ENCODE measurements around the gene JARID2.

JARID2 gene

GRCh38 chr6:15248451-15249370 lies 2.8 kb downstream of the JARID2 start:
- H3K4me3 ChIP-seq (ENCODE audit: low read length) = peak overlapping the region; percentile 93
- no peaks in the 10 kb centered on the region for H3K9me3 ChIP-seq (ENCODE audit: control insufficient read depth, low read length)
- H3K27me3 ChIP-seq (replicated peaks; ENCODE audit: control insufficient read depth, insufficient read depth, low read length) = no peaks in the 10 kb centered on the region
- H3K9ac ChIP-seq (ENCODE audit: low read length) = peak overlapping the region; percentile 72
- DNase-seq (ENCODE audit: low read depth) = peak; percentile 99
- H3K36me3 ChIP-seq (ENCODE audit: control insufficient read depth, insufficient read depth, low read length, severe bottlenecking) = no peaks in the 10 kb centered on the region
- peaks cover 29% of the 10 kb centered on the region for H3K4me1 ChIP-seq (ENCODE audit: control insufficient read depth, insufficient read depth, low read length)

DNA sequence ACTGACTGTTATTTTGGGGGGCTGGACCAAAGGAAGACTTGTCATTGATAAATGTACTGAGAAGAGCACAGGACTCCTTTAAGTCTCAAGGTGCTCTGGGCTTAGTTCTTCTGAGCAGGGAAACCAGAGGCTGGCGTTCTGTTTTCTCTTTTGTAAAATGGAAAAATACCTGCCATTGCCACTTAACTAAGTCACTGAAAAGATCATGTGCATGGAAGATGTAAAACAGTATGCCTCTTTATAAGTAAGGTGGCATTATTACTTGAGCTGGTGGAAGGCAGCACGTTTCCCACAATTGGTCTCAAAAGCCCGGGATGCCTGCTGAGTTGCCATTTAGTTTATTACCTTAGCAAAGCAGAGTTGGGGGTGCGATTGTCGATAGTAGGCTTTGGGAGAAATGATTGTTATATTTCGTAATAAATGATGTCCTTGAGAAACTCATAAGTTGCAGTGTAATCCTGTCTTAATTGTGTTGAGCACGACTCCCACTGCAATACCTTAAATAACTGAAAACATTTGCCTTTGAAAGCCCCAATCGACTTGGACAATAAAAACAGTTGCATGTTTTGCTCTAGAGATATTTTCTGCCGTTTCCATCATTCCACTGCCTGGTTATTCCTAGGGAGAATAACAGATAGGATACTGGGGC lies 3.6 kb downstream of the JARID2 start:
- H3K27me3 ChIP-seq (replicated peaks; ENCODE audit: control insufficient read depth, insufficient read depth, low read length) = no peaks in the 10 kb centered on the region
- H3K4me3 ChIP-seq (ENCODE audit: low read length) = peak overlapping the region; percentile 93
- no peaks in the 10 kb centered on the region for H3K9me3 ChIP-seq (ENCODE audit: control insufficient read depth, low read length)
- no peaks in the 10 kb centered on the region for H3K36me3 ChIP-seq (ENCODE audit: control insufficient read depth, insufficient read depth, low read length, severe bottlenecking)
- H3K4me1 ChIP-seq (ENCODE audit: control insufficient read depth, insufficient read depth, low read length) = peaks cover 31% of the 10 kb centered on the region
- peak overlapping the region; percentile 72 for H3K9ac ChIP-seq (ENCODE audit: low read length)
- DNase-seq (ENCODE audit: low read depth) = peak; percentile 58

GRCh38 chr6:15250187-15251168 lies 4.6 kb downstream of the JARID2 start:
- Histone ChIP-seq H3K9ac (ENCODE audit: low read length) (peak overlapping the region; percentile 72), H3K4me1 (ENCODE audit: control insufficient read depth, insufficient read depth, low read length) (peaks cover 32% of the 10 kb centered on the region), H3K36me3 (ENCODE audit: control insufficient read depth, insufficient read depth, low read length, severe bottlenecking) (no peaks in the 10 kb centered on the region), H3K27me3 (replicated peaks; ENCODE audit: control insufficient read depth, insufficient read depth, low read length) (no peaks in the 10 kb centered on the region), H3K4me3 (ENCODE audit: low read length) (peak overlapping the region; percentile 93), H3K9me3 (ENCODE audit: control insufficient read depth, low read length) (no peaks in the 10 kb centered on the region)
- no peak for DNase-seq (ENCODE audit: low read depth)

- no peak for DNase-seq (ENCODE audit: low read depth)
Measured at GRCh38 chr6:15252195-15252594, 6.3 kb downstream of the JARID2 start.

GRCh38 chr6:15253203-15254022 lies 7.5 kb downstream of the JARID2 start:
- Histone ChIP-seq H3K4me1 (ENCODE audit: control insufficient read depth, insufficient read depth, low read length) (peaks cover 47% of the 10 kb centered on the region), H3K36me3 (ENCODE audit: control insufficient read depth, insufficient read depth, low read length, severe bottlenecking) (no peaks in the 10 kb centered on the region)

More at GRCh38 chr6:15252195-15252594, 6.3 kb downstream of the JARID2 start:
- Histone ChIP-seq H3K4me1 (ENCODE audit: control insufficient read depth, insufficient read depth, low read length) (peaks cover 41% of the 10 kb centered on the region), H3K9ac (ENCODE audit: low read length) (no peak overlapping the region), H3K36me3 (ENCODE audit: control insufficient read depth, insufficient read depth, low read length, severe bottlenecking) (no peaks in the 10 kb centered on the region), H3K4me3 (ENCODE audit: low read length) (no peak overlapping the region), H3K9me3 (ENCODE audit: control insufficient read depth, low read length) (no peaks in the 10 kb centered on the region), H3K27me3 (replicated peaks; ENCODE audit: control insufficient read depth, insufficient read depth, low read length) (no peaks in the 10 kb centered on the region)

DNA sequence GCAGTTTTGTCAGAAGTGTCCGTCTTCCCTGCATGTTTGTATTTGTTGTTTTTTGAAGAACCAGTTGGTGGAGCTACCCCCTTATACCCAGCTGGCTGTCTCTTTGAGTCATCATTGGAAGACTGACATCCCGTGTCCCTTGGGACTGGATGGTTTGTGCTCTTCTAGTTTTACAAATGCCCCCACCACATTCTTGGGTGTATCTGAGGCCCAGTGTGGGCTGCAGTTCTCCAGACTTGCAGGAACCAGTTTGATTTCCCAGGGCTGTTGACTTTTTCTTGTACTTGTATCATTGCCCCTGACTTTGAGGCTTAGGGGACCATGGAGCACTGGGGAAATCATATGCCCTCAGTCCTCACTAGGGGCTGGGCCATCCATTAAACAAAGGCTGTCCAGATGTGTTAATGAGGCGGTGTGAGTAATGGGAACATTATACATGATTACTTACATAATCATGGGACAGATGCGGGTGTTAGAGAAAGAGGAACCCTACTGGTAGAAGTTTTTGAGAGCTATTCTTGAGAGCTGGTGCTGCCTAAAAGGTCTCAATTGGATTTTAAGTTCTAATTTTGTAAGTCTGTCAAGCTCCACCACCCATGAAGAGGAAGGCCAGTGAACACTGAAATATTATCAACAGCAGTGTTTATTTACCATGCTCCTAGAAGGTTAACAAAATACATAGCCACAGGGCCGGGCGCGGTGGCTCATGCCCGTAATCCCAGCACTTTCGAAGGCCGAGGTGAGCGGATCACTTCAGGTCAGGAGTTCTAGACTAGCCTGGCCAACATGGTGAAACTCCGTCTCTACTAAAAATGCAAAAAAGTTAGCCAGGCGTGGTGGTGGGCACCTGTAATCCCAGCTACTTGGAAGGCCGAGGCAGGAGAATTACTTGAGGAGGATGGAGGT lies 8.5 kb downstream of the JARID2 start:
- DNase-seq (ENCODE audit: low read depth) = no peak
- H3K4me3 ChIP-seq (ENCODE audit: low read length) = no peak overlapping the region
- no peaks in the 10 kb centered on the region for H3K36me3 ChIP-seq (ENCODE audit: control insufficient read depth, insufficient read depth, low read length, severe bottlenecking)
- H3K9me3 ChIP-seq (ENCODE audit: control insufficient read depth, low read length) = no peaks in the 10 kb centered on the region
- no peaks in the 10 kb centered on the region for H3K27me3 ChIP-seq (replicated peaks; ENCODE audit: control insufficient read depth, insufficient read depth, low read length)
- no peak overlapping the region for H3K9ac ChIP-seq (ENCODE audit: low read length)
- H3K4me1 ChIP-seq (ENCODE audit: control insufficient read depth, insufficient read depth, low read length) = peaks cover 49% of the 10 kb centered on the region

More at GRCh38 chr6:15253203-15254022, 7.5 kb downstream of the JARID2 start:
- DNase-seq (ENCODE audit: low read depth) = no peak
- no peaks in the 10 kb centered on the region for H3K9me3 ChIP-seq (ENCODE audit: control insufficient read depth, low read length)
- no peak overlapping the region for H3K4me3 ChIP-seq (ENCODE audit: low read length)
- no peaks in the 10 kb centered on the region for H3K27me3 ChIP-seq (replicated peaks; ENCODE audit: control insufficient read depth, insufficient read depth, low read length)
- H3K9ac ChIP-seq (ENCODE audit: low read length) = no peak overlapping the region

DNA sequence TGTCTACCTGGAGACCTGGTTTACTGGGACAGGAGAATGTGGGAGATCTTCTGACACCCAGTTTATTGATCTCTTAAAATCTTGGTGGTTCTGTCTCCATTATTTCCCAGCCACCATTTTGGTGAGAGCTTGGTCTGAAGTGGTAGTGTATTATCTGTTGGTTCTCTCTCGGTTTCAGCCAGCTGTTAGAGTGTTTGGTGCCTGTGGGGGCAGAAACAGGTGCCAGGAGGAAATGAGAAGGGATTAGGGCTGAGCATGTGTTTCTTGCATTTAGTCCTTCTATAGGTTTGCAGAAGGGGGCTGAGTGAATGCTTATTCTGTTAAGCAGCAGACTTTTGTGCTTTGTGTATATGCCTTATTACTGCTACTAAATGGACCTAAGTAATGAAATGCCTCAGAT lies 9.6 kb downstream of the JARID2 start:
- H3K4me1 ChIP-seq (ENCODE audit: control insufficient read depth, insufficient read depth, low read length) = peaks cover 49% of the 10 kb centered on the region
- DNase-seq (ENCODE audit: low read depth) = no peak
- H3K4me3 ChIP-seq (ENCODE audit: low read length) = no peak overlapping the region
- H3K9ac ChIP-seq (ENCODE audit: low read length) = no peak overlapping the region
- no peaks in the 10 kb centered on the region for H3K27me3 ChIP-seq (replicated peaks; ENCODE audit: control insufficient read depth, insufficient read depth, low read length)
- no peaks in the 10 kb centered on the region for H3K36me3 ChIP-seq (ENCODE audit: control insufficient read depth, insufficient read depth, low read length, severe bottlenecking)
- no peaks in the 10 kb centered on the region for H3K9me3 ChIP-seq (ENCODE audit: control insufficient read depth, low read length)

DNA sequence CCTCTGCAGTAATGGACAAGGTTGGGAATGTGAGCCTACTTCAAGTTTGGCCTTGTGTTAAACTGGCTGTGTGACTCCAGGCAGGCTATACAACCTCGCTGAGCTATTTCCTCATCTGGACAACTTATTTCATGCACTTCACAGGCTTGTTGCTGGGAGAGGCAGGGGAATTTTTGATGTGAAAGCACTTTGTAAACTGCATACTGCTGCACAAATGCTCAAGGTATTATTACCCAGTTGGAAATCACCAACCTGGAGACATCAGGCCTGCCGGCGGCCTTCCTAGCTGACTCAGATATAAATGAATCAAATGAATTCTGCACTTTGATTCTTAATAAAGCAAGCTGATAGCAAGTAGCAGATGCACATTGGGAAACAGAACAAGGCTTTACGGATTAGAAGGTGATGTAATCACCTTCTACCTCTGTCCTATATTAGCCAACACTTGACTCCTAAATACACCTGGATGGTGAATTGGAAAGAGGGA lies 10.1 kb downstream of the JARID2 start:
- H3K4me1 ChIP-seq (ENCODE audit: control insufficient read depth, insufficient read depth, low read length) = peaks cover 50% of the 10 kb centered on the region
- no peaks in the 10 kb centered on the region for H3K27me3 ChIP-seq (replicated peaks; ENCODE audit: control insufficient read depth, insufficient read depth, low read length)
- H3K9ac ChIP-seq (ENCODE audit: low read length) = no peak overlapping the region
- no peak for DNase-seq (ENCODE audit: low read depth)
- no peaks in the 10 kb centered on the region for H3K36me3 ChIP-seq (ENCODE audit: control insufficient read depth, insufficient read depth, low read length, severe bottlenecking)
- H3K4me3 ChIP-seq (ENCODE audit: low read length) = no peak overlapping the region
- no peaks in the 10 kb centered on the region for H3K9me3 ChIP-seq (ENCODE audit: control insufficient read depth, low read length)

- Histone ChIP-seq H3K4me3 (ENCODE audit: low read length) (no peak overlapping the region), H3K9ac (ENCODE audit: low read length) (no peak overlapping the region), H3K36me3 (ENCODE audit: control insufficient read depth, insufficient read depth, low read length, severe bottlenecking) (no peaks in the 10 kb centered on the region), H3K27me3 (replicated peaks; ENCODE audit: control insufficient read depth, insufficient read depth, low read length) (no peaks in the 10 kb centered on the region), H3K4me1 (ENCODE audit: control insufficient read depth, insufficient read depth, low read length) (peaks cover 51% of the 10 kb centered on the region), H3K9me3 (ENCODE audit: control insufficient read depth, low read length) (no peaks in the 10 kb centered on the region)
- DNase-seq (ENCODE audit: low read depth) = no peak
Measured at GRCh38 chr6:15256538-15257271, 10.8 kb downstream of the JARID2 start.

Measured in adipocyte (in vitro differentiated cells).